ENCODE data around the gene CFAP161. TPM values are rescaled to one million over a fixed set of nuclear protein-coding genes. Genes with fewer than 3 reads are reported as not detected.
"Not testable (repeated sequence)": the region's sequence is repeated elsewhere in the genome, so short reads cannot be mapped to it uniquely, and the experiment has no call there.

Gene CFAP161
- total RNA-seq, 2 donors from 2014 or later = not detected

DNA sequence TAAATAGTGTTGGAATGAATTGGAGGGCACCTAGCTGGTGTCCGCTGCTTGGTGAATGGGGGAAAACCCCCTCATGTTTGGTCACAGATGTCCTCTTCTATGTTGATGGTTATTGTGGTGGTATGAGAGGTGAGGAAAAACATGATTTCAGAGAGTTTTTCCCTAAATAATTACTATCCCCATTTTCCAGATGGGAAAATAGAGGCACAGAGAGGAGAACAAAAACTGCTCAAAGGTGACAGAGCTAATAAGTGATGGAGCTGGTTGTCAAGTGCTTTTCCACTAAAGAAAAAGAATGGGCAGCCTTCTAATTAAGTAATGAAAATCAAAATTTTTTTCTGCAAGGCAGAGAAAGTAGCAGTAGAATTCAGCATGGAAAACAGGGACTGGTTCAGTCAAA, 30.2 kb upstream of the CFAP161 start:
- DNase-seq (no peak), ATAC-seq (no peak)
- intact Hi-C loops (cut with DNase I, micrococcal nuclease) = loop anchor here in 1 of 2 donors (10.0 kb wide), 2 partner anchors 109 to 301 kb away; no protein-coding TSS in a partner anchor

DNA sequence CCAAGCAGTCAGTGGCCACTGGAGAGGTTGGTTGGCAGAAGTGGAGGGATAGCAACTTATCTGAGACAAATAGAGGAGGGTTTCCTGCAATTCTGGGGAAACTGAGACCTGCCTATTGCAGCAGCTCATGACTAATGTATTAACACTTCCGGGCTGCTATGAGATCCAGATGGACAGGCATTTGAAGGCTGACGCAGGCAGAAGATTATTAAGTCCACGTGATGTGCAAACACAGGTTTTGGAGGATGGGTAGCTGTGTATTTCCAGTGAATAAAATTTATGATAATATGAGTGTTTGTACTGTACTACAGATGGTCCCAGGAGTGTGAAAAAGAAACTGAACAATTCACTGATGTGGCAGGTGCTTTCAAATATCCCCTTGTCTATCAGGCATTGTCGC, 28.5 kb upstream of the CFAP161 start:
- no peak for DNase-seq
- no peak for ATAC-seq
- intact Hi-C loops (cut with DNase I, micrococcal nuclease) = loop anchor here in 1 of 2 donors (5.0 to 10.0 kb wide), 3 partner anchors 111 to 299 kb away; no protein-coding TSS in a partner anchor

DNA sequence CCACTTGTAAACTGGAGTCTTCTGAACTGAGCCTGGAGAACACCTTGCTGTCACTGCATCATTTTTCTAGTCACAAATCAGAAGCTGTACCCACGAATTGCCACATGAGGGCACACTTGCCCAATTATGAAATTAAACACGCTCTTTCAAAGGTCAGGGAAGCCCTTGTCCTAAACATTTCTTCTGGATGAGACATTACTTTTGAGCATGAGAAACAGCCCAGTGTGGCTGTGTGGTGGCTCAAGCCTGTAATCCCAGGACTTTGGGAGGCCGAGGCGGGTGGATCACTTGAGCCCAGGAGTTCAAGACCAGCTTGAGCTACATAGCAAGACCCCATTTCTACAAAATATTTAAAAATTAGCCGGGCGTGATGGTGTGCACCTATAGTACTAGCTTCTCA, 27.5 kb upstream of the CFAP161 start:
- intact Hi-C loops (cut with DNase I, micrococcal nuclease) = loop anchor here in 1 of 2 donors (5.0 to 10.0 kb wide), 3 partner anchors 112 to 298 kb away; no protein-coding TSS in a partner anchor
- peak; percentile 67 for ATAC-seq
- peak in 1 of 2 donors; percentile 37 for DNase-seq

DNA sequence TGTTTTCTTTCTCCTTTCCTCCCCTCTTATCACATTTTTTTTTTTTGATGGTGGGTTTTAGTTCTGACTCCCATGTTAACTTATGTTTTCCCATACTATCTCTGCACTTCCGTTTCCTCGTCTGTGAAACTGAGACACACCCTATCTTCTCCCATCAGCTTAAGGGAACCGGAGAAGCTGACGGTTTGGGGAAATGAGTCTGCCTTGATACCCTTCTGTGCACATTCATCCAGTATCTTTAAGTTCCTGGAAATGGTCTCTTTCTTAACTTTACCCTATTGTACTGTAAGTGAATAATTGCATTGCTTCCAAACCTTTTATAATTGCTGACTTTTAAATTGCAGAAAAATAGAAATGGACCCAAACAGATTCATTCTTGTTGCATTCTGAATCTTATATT, 26.2 kb upstream of the CFAP161 start:
- DNase-seq (no peak), ATAC-seq (no peak)
- intact Hi-C loops (cut with DNase I, micrococcal nuclease) = loop anchor here in 1 of 2 donors (5.0 to 10.0 kb wide), 3 partner anchors 113 to 297 kb away; no protein-coding TSS in a partner anchor

DNA sequence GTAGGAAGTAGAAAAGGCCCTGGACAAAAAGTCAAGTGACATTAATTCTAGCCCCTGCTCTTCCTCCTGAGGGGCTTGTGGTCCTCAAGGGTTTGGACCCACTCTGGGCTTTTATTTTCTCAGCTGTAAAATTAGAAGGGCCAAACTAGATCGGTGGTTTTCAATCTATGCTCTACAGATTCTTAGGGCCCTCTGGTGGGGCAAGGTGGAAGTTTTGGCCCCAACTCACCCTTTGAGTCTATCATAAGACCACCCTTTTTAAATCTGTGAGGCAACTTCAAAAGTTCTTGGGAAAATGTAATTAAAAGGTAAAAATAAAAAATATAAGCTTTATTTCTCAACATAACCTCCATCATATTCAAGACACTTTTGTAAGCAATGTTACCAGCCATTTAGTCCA, 25.6 kb upstream of the CFAP161 start:
- no peak for ATAC-seq
- intact Hi-C loops (cut with DNase I, micrococcal nuclease) = loop anchor here in 1 of 2 donors (5.0 to 10.0 kb wide), 3 partner anchors 114 to 296 kb away; no protein-coding TSS in a partner anchor
- no peak for DNase-seq

DNA sequence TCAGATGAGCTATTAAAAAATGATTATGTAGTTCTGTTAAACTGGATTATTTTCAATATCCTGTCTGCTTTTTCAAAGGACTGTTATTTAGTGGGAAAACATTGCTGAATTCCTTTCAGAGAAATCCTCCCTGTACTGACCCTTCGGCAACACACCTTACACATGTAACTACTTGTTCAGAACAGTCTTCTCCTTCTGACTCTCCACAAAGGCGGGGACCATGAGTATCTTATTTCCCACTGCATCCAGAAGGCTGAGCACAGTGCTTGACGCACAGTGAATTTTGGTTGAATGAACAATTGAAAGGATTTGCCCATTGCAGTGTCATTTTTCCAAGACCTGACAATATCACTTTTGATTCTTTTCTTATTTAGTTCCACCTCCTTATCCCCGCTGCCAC, 23.1 kb upstream of the CFAP161 start:
- intact Hi-C loops (cut with DNase I, micrococcal nuclease) = no loop called here
- DNase-seq = no peak
- no peak for ATAC-seq

DNA sequence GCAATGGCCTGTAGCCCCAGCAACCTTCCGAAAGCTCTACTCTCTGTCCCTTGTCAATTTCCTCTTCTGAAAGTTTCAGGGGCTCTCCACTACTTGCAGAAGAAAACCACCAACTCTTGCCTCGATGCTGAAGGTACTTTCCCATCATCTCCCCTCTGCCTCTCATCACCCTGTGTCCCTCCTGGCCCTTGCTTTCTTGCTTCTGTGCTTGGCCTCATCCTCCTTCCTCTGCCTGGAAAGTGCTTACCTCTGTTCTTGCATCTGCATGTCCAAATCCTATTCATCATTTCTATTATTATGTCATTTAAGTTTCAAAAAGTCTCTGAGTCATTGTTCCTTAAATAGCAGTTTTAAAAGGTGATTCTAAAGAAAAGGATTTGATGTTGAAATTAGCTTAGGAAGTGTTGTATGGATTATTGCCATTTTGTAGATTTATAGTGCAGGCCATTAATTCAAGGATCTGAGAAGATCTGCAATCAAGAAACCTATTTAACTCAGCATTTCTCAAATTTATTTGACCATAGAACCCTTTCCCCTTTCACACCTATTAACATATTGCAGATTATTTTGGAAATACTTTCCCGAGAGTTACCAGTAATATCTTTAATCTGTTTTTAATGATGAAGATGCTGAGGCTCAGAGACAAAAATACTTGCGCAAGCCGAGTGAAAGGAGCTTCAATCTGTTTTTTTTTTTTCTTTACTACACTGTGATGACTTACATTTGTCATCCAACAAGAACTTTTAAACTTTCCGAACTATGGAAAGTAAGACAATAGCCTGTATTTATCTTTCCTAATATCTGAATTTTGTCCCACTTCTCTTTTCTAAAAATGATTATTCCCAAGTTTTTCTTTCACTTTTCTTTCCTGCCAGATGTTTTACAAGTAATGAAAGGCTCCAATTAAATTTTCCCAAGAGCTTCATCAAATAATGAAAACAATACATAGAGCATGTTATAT, 22.3 kb upstream of the CFAP161 start:
- intact Hi-C loops (cut with DNase I, micrococcal nuclease) = no loop called here
- DNase-seq (no peak), ATAC-seq (no peak)

DNA sequence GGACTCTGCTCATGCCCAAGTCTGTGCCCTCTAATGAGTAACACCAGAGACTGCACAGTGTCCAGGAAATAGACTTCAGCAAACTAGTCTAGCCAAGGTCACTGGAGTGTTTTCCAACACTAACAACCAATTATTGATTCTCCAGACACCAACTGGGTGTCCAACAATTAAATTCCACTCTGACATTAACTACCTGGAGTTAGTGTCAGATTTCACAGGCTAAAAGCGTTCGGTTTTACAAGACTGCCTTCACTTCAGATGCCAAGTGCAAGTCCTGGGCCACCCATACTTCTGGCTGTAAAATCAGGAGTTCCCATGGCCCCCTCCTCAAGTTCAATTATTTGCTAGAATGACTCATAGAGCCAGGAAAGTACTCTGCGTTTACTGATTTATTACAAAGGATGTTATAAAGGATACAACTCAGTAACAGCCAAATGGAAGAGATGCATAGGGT, 20.8 kb upstream of the CFAP161 start:
- ATAC-seq (no peak), DNase-seq (no peak)
- intact Hi-C loops (cut with DNase I, micrococcal nuclease) = no loop called here

DNA sequence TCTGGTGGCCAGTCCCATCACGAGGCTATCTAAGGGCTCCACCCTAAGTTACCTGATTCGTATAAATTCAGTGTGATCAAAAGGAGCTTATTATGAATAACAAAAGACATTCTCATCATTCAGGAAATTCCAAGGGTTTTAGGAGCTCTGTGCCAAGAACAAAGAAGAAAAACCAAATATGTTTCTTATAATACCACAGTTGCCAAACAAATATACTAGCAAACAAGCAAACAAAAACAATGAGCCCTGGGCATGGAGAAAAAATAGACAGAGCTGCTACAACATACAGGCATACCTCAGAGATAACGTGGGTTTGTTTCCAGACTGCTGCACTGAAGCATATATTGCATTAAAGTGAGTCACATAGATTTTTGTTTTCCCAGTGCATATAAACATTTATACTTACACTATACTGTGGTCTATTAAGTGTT, 20.2 kb upstream of the CFAP161 start:
- no peak for DNase-seq
- no peak for ATAC-seq
- intact Hi-C loops (cut with DNase I, micrococcal nuclease) = no loop called here

DNA sequence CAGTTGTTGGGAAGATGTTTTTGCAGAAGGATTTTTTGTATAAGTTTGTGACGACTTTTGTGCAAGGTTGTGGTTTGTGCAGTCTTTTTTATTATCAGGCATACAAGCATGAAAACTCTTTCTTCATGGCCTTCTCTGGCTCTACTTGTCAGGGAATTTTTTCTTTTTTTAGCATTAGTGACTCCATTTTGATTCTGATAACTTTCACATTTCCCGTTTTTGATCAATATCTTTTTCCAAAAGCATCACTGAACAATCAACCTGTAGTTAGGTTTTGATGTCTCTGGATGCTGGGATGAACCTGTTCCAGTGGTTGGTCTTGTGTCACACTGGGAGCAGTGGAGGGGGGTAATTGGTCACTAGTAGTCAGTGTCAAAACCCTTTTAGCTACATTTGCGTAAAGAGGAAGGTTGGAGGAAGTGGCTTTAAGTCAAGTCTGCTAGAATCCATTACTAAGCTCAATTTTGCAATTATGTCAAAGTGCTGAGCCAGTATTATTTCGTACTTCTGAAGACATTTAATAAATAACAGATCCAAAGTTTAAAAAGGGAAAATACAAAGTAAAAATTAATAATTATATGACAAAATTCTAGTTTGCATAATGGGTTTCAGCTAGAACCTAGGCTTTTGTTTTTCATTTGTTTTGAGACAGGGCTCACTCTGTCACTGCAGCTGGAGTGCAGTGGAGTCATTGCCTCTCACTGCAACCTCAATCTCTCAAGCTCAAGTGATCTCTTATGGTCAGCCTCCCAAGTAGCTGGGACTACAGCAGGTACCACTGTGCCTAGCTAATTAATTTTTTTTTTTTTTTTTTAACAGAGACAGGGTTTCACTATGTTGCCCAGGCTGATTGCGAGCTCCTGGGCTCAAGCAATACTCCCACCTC, 18.8 kb upstream of the CFAP161 start:
- DNase-seq = no peak
- no peak for ATAC-seq
- intact Hi-C loops (cut with DNase I, micrococcal nuclease) = no loop called here

DNA sequence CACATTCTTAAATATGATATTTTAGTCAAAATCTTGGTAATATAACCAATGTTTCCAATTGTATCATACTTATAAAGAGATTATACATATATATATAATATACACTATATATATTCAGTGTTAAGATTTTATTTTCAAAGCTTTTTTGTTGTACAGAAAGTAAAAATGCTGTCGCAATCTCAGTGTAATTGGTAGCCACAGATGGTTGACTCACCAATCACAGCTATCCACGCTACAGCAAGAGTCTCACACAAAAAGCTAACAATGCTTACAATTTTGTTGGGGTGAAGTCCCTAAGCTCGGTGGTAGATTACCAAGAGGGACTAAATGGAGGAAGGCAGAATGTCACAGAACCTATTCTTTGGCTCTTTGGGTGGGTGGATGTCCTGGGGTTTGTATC, 16.9 kb upstream of the CFAP161 start:
- DNase-seq (no peak), ATAC-seq (no peak)
- intact Hi-C loops (cut with DNase I, micrococcal nuclease) = no loop called here

DNA sequence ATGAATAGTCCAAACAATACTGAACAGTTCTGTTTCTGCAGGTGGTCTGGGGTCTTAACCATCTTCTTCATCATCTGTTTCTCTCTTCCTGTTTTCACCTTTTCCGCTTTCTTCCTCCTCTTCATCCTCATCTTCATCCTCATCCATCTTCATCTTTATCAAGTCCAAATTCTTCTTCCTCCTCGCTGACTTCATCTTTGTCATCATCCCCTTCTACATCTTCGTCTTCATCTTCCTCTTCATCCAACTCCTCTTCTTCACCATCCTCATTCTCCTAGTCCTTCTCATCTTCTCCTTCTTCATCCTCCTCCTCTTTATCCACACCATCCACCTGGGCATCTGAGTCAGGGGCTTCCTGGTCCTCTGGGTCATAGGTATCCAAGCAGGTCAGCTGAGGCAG, 16.5 kb upstream of the CFAP161 start:
- ATAC-seq (no peak), DNase-seq (no peak)
- intact Hi-C loops (cut with DNase I, micrococcal nuclease) = no loop called here

DNA sequence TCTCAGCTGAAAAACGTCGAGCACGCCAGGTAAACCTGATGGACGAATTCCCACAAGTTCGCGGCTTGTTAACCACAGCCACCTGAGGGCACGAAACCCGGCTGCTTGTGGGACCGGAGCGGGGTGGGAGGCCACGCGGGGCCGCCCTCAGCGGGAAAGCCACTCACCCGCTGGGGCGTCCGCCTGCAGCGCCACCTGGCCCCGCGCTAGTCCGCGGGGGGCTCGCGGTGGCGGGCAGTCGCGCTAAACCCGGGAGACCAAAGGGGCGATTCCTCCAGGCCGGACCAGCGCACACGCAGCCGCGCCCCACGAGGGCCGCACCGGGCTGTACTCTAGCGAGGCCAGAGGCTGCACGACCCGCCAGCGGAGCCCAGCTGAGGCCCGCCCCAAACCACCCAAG, 15.7 kb upstream of the CFAP161 start:
- DNase-seq (no peak), ATAC-seq (no peak)
- intact Hi-C loops (cut with DNase I, micrococcal nuclease) = no loop called here

DNA sequence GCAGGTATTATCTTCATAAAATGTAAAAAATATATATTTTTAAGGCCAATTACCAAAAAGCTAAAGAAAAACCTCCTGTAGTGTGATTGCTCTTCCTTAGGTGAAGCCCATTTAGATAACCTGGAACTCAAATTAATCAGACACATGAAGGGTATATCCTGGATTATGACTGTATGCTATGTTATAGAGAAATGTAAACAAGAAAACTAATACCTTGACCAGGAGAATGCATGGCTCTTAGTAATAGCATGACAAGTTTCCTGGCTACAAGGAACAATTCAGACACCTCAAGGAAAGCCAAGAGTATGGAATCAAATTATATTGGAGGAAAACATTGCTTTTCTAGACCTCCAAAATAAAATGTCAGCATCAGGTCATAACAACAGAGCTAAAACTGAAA, 14.0 kb upstream of the CFAP161 start:
- DNase-seq (no peak), ATAC-seq (no peak)
- intact Hi-C loops (cut with DNase I, micrococcal nuclease) = no loop called here

DNA sequence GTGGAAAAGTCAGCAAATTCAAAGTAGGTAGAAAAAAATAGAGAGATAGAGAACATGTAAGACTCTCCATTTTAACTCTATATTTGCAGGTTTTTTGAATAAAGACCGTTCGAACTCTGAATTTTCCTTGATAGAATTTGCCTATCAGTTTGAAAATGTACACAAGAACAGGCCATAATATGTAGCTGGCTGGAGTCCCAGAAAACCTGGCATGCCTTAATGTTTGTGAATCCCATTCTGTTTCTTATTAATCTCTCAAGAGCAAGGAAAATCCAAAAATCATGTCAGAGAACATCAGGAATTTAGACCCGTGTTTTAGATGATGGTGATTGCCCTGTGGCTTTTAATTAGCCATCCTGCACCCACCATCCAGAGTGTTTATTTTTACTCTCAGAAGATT, 7.2 kb upstream of the CFAP161 start:
- DNase-seq = no peak
- intact Hi-C loops (cut with DNase I, micrococcal nuclease) = no loop called here
- no peak for ATAC-seq

DNA sequence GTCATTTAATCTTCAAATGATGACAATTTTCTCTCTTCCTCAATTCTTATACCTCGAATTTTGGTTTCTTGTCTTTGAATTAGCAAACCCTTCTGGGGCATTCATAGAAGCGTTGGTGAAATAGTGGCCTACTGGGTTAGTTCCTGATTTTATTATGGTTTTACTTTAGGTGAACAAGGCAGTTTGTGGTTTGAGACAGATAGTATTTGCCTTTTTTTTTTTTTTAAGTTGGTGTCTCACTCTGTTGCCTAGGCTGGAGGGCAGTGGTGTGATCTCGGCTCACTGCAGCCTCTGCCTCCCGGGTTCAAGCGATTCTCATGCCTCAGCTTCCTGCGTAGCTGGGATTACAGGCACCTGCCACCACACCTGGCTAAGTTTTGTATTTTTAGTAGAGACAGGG, 7.4 kb downstream of the CFAP161 start:
- intact Hi-C loops (cut with DNase I, micrococcal nuclease); DNase-seq; ATAC-seq: not testable (repeated sequence)

DNA sequence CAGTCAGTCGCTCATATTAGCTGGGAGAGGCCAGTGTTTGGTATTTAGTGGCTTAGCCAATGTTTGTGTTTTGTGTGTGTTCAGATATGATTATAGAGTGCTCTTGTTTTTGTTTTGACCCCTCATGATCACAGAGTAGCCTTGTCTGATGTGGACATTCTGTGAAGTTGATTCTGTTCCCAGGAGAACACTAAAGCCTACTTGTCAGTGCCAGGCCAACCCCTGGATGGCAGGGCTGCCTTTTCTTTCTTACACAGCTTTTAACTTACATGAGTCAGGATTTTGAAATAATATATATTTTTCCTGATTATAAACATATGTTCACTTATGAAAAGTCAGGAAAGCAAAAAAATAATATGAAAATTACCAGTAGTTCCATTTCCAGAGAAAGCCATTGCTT, 11.9 kb downstream of the CFAP161 start:
- intact Hi-C loops (cut with DNase I, micrococcal nuclease) = no loop called here
- no peak for DNase-seq
- ATAC-seq = no peak

DNA sequence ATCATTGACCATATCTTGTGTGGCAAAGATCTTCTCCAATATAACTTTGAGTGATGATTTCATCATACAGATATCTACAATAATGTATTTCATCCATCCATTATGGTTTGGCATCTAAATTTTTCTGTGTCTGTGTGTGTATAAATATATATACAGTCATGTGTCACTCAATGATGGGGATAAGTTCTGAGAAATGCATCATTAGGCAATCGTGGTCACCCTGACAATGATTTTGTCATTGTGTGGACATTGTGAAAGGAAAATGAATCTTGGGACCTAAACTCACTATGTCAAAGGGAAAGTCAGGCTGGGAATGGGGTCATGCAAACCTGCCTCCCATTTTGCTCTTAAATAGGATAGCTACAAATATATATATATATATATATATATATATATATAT, 12.4 kb downstream of the CFAP161 start:
- intact Hi-C loops (cut with DNase I, micrococcal nuclease) = no loop called here
- ATAC-seq (no peak), DNase-seq (no peak)

DNA sequence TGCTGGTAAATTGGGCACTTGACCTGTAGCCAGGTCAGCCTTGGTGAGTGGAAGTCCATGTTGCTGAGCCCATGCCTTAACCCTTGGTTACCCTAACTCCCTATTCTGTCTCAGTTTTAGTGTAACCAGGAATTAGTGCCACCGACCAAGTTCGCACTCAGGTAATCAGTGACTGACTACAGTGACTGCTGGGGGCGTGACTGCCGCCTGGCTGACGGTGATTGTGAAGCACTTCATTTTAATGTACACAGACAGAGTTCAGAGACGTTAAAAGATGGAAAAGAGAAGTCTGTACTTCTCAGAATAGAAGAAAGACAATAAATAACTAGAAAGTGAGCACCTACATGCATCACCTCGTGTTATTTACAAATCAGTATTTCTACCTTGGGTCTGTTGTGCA, 17.3 kb downstream of the CFAP161 start:
- intact Hi-C loops (cut with DNase I, micrococcal nuclease) = loop anchor here in 1 of 2 donors (10.0 kb wide), 1 partner anchor 113 kb away; no protein-coding TSS in a partner anchor
- no peak for ATAC-seq
- DNase-seq = no peak

Data from left colon (tissue), 2 donors.